Immature natural killer cell (primary cell): Measurements from ENCODE around the gene TBC1D14. TPM values are rescaled to one million over a fixed set of nuclear protein-coding genes. Genes with fewer than 3 reads are reported as not detected.

Experiments
- DNase-seq, 3 donors: peaks; one replicate each; pipeline ENCODE4 v3.0.0; 2022; ENCODE audit warnings: mixed read lengths in 1 of 3
- H3K27ac Mint-ChIP-seq, 6 donors: one replicate each; pipeline ENCODE4 v1.8.0; 2020; ENCODE audit warnings: mixed read lengths in 6 of 6, mild to moderate bottlenecking in 5 of 6, inconsistent platforms in 4 of 6, moderate library complexity in 3 of 6
- H3K27me3 Mint-ChIP-seq, 3 donors: one replicate each; pipeline ENCODE4 v1.8.0; 2020 to 2021; ENCODE audit warnings: low read depth in 3 of 3, mild to moderate bottlenecking in 3 of 3, mixed read lengths in 3 of 3, moderate library complexity in 3 of 3, inconsistent platforms in 1 of 3
- H3K36me3 Mint-ChIP-seq, 3 donors: one replicate each; pipeline ENCODE4 v1.8.0; 2020; ENCODE audit warnings: mixed read lengths in 3 of 3, inconsistent platforms in 2 of 3, mild to moderate bottlenecking in 2 of 3
- H3K4me1 Mint-ChIP-seq, 2 donors: one replicate each; pipeline ENCODE4 v1.8.0; 2020; ENCODE audit warnings: inconsistent platforms in 2 of 2, mild to moderate bottlenecking in 2 of 2, mixed read lengths in 2 of 2, moderate library complexity in 1 of 2
- H3K4me3 Mint-ChIP-seq, 5 donors: one replicate each; pipeline ENCODE4 v1.8.0; 2020; ENCODE audit warnings: mild to moderate bottlenecking in 5 of 5, mixed read lengths in 5 of 5, inconsistent platforms in 3 of 5, moderate library complexity in 3 of 5
- H3K9me3 Mint-ChIP-seq, 6 donors: one replicate each; pipeline ENCODE4 v1.8.0; 2020; ENCODE audit warnings: mild to moderate bottlenecking in 6 of 6, mixed read lengths in 6 of 6, inconsistent platforms in 4 of 6, moderate library complexity in 3 of 6
- polyA plus RNA-seq, 3 donors: library from polyadenylated mRNA; unstranded; fragments of 300-500 nt; fragmentation: Illumina TruSeq; gene quantifications; one replicate each; pipeline ENCODE4 v1.2.3, GENCODE V29; 2021

The TBC1D14 gene
- polyA plus RNA-seq, 3 donors from 2014 or later: 25.6 to 39.8 (median 26.6) TPM

GRCh38 chr4:6991249-6991648, 81.6 kb downstream of the TBC1D14 start:
- peaks cover 0 to 5% (median 0%) of the 10 kb centered on the region in 3 donors for H3K36me3 Mint-ChIP-seq
- no peak overlapping the region for H3K27ac Mint-ChIP-seq
- peaks cover 41 to 58% of the 10 kb centered on the region in 2 donors for H3K4me1 Mint-ChIP-seq
- H3K27me3 Mint-ChIP-seq: peaks cover 1 to 3% (median 2%) of the 10 kb centered on the region in 3 donors
- H3K4me3 Mint-ChIP-seq: no peak overlapping the region
- DNase-seq: no peak
- H3K9me3 Mint-ChIP-seq: no peaks in the 10 kb centered on the region

DNA sequence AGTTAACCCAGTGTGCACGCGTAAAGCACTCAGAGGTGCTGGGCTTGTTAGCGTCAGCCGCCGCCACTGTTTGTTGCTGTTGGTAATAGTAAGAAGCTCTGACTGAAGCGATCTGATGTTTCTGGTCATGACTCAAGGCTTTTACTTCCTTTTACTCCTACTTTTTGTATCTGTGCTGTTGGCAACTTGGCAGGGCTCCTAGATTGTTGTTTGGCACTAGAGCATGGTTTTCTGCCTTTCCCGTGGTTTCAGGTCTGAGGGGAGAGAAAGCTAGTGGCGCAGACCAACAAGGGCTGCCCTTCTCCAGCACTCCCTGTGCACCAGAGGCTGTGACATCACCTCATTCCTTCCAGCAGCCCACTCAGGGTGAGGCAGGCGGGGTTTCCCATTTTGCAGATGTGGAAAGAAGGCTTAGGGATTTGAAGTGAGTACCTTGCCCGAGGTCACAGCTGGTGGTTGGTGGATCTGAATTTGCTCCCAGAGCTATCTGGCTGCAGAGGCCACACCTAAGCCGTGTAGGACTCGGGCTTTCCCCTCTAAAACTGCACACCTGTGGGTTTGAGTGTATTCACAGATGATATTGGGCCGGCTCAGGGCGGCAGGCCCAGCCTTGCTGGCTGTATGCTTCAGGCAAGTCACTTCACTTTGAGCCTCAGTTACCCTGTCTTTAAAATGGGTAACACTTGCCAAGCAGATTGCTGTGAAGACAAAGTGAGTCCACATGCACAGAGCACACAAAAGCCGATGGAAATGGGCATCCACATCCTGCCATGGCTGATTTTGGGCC, 82.3 kb downstream of the TBC1D14 start:
- no peak for DNase-seq
- H3K27me3 Mint-ChIP-seq: peaks cover 1 to 3% (median 2%) of the 10 kb centered on the region in 3 donors
- no peak overlapping the region for H3K27ac Mint-ChIP-seq
- H3K36me3 Mint-ChIP-seq: peaks cover 0 to 5% (median 0%) of the 10 kb centered on the region in 3 donors
- no peaks in the 10 kb centered on the region for H3K9me3 Mint-ChIP-seq
- peaks cover 35 to 51% of the 10 kb centered on the region in 2 donors for H3K4me1 Mint-ChIP-seq
- no peak overlapping the region for H3K4me3 Mint-ChIP-seq

- H3K4me3 Mint-ChIP-seq: no peak overlapping the region
- peaks cover 29 to 43% of the 10 kb centered on the region in 2 donors for H3K4me1 Mint-ChIP-seq
- H3K36me3 Mint-ChIP-seq: peaks cover 0 to 5% (median 3%) of the 10 kb centered on the region in 3 donors
- no peaks in the 10 kb centered on the region for H3K27me3 Mint-ChIP-seq
- H3K27ac Mint-ChIP-seq: no peak overlapping the region
- DNase-seq: no peak
- H3K9me3 Mint-ChIP-seq: no peaks in the 10 kb centered on the region
Observed at GRCh38 chr4:6992728-6993677, 83.4 kb downstream of the TBC1D14 start.

DNA sequence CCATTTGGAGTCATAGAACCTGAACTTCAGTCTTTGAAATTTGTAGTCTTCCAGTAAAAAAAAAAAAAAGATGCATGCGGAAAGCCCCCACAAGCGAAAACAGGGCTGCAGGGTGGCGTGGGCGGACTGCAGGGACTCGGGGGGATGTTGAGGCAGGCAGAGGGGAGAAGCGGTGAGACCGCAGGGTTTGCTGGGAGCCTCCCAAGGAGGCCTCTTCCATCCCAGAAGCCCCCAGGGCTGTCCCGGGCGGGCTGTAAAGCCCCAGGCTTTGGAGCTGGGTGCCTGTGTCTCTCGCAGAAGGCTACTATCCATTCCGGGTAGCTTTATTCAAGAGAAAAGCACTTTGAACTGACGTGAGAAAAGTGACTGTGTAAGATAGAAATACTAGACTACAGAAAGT, 86.9 kb downstream of the TBC1D14 start:
- Mint-ChIP-seq H3K4me1 (peaks cover 7 to 13% of the 10 kb centered on the region in 2 donors), H3K27ac (no peak overlapping the region), H3K9me3 (no peaks in the 10 kb centered on the region), H3K4me3 (no peak overlapping the region), H3K36me3 (peaks cover 6 to 31% (median 12%) of the 10 kb centered on the region in 3 donors), H3K27me3 (peaks cover 0 to 3% (median 0%) of the 10 kb centered on the region in 3 donors)
- no peak for DNase-seq

DNA sequence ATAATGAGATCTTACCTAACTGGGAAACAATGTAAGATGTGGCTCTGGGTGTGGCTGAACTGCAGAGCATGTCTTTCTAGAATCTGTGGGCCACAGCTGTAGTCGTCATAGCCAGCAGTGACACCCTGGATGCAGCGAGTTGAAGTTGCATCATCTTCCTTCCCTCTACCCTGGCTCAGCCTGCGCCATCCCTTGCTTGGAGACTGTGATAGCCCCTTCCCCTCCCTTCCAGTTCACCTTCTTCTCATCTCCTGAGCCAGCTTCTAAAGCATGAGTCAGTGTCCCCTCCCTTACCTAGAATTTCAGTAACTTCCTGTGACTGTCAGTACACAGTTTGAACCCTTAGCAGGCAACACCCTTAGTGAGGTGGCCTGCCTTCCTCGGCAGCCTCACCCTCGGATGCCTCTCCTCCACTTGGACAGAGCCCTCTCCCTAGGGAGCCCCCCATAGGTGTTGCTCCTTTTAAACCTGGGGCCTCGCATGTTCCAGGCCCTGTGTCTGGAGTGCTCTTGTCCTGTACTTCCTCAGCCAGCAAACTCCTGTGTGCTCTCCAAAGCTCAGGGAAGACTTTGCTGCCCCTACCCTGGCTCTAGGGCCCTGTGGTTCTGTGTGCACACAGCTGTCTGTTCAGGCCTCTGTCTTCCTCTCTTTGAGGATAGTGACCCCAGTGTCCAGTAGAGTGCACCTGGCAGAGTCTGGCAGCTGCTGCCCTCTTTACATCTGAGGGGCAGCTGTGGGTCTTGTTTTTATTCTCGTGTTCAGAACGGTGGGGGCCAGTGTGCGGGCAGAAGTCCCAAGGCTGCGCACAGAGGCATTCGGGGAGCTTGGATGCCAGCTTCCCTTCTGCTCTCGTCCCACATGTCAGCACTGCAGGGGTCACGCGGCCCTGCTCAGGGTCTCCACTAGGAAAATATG, 89.8 kb downstream of the TBC1D14 start:
- peaks cover 0 to 8% (median 2%) of the 10 kb centered on the region in 3 donors for H3K27me3 Mint-ChIP-seq
- DNase-seq: no peak
- H3K4me1 Mint-ChIP-seq: peaks cover 0 to 1% of the 10 kb centered on the region in 2 donors
- no peaks in the 10 kb centered on the region for H3K9me3 Mint-ChIP-seq
- H3K4me3 Mint-ChIP-seq: no peak overlapping the region
- H3K27ac Mint-ChIP-seq: peak overlapping the region in 1 of 6 donors; percentile 32
- H3K36me3 Mint-ChIP-seq: peaks cover 14 to 50% (median 25%) of the 10 kb centered on the region in 3 donors

DNA sequence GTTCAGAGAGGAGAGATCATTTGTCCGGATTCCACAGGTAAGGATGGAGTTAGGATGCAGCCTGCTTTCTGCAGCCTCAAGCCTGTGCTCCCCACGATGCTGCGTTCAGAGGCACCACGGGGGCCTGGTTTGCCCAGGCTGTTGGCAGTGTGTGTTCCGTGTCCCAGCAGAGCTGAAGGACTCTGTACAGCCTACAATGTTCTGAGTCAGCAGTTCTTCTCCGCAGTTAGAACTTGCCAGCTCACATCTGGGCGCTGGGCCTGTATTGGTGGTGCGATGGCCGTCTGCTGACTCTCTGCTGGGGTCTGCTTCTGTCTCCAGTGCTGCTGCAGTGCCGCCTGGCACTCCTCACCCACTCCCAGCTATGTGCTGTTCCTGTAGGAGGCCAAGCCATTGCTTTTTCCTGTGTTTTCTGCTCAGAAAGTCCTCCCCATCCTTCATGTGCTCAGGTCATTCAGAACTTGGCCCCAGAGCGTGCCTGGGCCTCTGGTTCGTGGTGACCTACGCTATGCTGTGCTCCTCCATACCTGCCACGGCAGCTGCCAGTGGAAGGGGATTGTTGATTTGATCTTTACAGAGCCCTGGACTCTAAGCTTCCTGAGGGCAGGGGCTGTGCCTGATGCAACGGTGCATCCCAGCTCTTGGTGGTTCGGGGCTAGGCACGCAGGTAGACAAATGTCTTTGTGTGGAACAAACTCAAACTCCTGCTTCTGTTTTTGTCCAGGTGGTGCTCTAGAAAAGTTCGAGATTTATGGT, 91.0 kb downstream of the TBC1D14 start:
- H3K36me3 Mint-ChIP-seq: peaks cover 18 to 49% (median 28%) of the 10 kb centered on the region in 3 donors
- H3K27me3 Mint-ChIP-seq: peaks cover 0 to 8% (median 2%) of the 10 kb centered on the region in 3 donors
- DNase-seq: no peak
- H3K4me3 Mint-ChIP-seq: no peak overlapping the region
- peaks cover 0 to 3% of the 10 kb centered on the region in 2 donors for H3K4me1 Mint-ChIP-seq
- H3K27ac Mint-ChIP-seq: no peak overlapping the region
- no peaks in the 10 kb centered on the region for H3K9me3 Mint-ChIP-seq

- peaks cover 0 to 3% of the 10 kb centered on the region in 2 donors for H3K4me1 Mint-ChIP-seq
- no peak overlapping the region for H3K27ac Mint-ChIP-seq
- H3K27me3 Mint-ChIP-seq: peaks cover 0 to 8% (median 2%) of the 10 kb centered on the region in 3 donors
- DNase-seq: no peak
- H3K36me3 Mint-ChIP-seq: peaks cover 18 to 53% (median 28%) of the 10 kb centered on the region in 3 donors
- no peaks in the 10 kb centered on the region for H3K9me3 Mint-ChIP-seq
- no peak overlapping the region for H3K4me3 Mint-ChIP-seq
Observed at GRCh38 chr4:7001271-7001670, 91.6 kb downstream of the TBC1D14 start.

DNA sequence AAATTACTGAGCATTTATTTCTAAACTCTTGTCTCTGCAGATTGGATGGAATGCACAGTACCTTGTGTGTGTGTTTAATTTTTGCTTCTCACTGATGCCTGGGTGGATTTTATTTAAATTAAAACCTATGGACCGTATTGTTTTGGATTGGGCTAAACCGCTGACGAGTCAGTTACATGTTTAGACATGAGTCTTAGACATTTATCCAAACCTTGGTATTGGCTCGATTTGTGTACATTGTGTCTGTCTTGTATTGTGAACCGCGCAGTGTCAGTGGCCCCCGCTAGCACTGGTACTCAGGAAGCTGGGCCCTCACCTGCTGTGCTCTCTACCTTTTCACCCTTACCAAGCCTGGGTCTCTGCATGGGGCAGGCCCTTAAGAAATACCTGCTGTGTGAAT, 92.7 kb downstream of the TBC1D14 start:
- Mint-ChIP-seq H3K9me3 (no peaks in the 10 kb centered on the region), H3K27ac (no peak overlapping the region), H3K27me3 (peaks cover 0 to 8% (median 2%) of the 10 kb centered on the region in 3 donors), H3K36me3 (peaks cover 18 to 57% (median 28%) of the 10 kb centered on the region in 3 donors), H3K4me3 (no peak overlapping the region), H3K4me1 (peaks cover 0 to 3% of the 10 kb centered on the region in 2 donors)
- no peak for DNase-seq

DNA sequence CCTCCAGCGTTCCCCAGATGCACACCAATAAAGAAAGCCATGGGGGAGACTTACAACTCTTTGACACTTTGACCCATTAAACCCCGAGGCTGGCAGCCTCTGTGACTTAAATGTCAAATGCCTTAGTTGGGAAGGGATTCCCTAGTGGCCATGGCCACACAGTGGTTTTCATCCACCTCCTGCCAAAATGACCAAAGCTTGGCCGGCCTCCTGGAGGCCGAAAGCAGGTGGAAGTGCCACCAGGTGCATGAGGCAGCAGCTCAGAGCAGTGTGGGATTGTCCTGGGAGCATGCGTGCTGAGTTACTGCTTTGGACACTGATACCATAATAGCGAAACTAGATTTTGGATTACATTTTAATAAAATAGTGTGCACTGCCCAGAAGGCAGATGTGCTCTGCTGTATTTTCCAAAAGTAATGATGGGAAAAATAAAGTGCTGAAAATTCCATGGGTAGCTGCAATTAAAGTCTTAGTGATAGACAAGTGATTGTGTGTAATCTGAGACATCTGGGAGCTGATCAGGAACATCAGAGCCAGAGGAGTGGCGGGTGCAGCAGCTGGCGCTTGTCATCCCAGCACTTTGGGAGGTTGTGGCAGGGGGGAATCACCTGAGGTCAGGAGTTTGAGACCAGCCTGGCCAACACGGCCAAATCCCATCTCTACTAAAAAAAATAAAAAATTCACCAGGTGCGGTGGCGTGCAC, 93.7 kb downstream of the TBC1D14 start:
- H3K27ac Mint-ChIP-seq: no peak overlapping the region
- H3K27me3 Mint-ChIP-seq: peaks cover 0 to 8% (median 2%) of the 10 kb centered on the region in 3 donors
- peaks cover 0 to 1% of the 10 kb centered on the region in 2 donors for H3K4me1 Mint-ChIP-seq

DNA sequence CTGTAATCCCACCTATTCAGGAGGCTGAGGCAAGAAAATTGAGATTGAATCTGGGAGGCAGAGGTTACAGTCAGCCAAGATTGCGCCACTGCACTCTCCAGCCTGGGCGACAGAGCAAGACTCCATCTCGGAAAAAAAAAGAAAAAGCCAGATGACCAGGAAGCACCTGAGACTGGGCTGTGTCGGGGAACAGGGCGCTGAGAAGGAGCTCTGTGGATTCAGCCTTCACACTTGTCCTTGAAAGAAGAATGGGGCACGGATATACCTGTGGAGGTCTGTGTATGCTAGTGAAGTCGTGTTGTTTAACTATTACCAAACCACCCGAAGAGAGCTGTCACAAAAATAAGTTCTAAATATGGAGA, 94.2 kb downstream of the TBC1D14 start:
- Mint-ChIP-seq H3K27ac (no peak overlapping the region), H3K9me3 (no peaks in the 10 kb centered on the region), H3K4me1 (peaks cover 0 to 1% of the 10 kb centered on the region in 2 donors), H3K36me3 (peaks cover 18 to 60% (median 29%) of the 10 kb centered on the region in 3 donors), H3K4me3 (no peak overlapping the region), H3K27me3 (peaks cover 0 to 7% (median 2%) of the 10 kb centered on the region in 3 donors)
- DNase-seq: no peak

More for the DNA sequence above, 93.7 kb downstream of the TBC1D14 start:
- Mint-ChIP-seq H3K4me3 (no peak overlapping the region), H3K36me3 (peaks cover 18 to 61% (median 28%) of the 10 kb centered on the region in 3 donors), H3K9me3 (no peaks in the 10 kb centered on the region)
- DNase-seq: no peak

DNA sequence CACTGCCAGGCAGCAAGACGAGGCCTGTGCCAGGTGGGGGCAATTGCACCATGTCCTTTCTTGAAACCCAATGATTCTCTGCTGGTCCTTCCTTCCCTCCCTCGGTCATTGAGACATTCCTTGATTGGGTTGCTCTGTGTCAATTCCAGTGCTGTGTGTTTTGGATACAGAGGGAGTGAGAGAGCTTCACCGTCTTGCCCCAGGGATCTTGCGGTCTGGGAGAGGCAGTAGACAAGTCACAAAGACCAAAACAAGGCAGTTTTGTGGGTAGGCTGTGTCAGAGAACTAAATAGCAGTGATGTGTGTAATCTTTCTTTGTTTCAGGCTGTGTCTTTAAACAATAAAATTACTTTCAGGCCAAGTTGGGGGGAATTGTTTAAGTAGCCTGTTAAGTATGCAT, 94.7 kb downstream of the TBC1D14 start:
- H3K27me3 Mint-ChIP-seq: peaks cover 0 to 7% (median 2%) of the 10 kb centered on the region in 3 donors
- peaks cover 0 to 1% of the 10 kb centered on the region in 2 donors for H3K4me1 Mint-ChIP-seq
- no peak overlapping the region for H3K4me3 Mint-ChIP-seq
- peak overlapping the region in 1 of 6 donors; percentile 49 for H3K27ac Mint-ChIP-seq
- DNase-seq: no peak
- H3K9me3 Mint-ChIP-seq: no peaks in the 10 kb centered on the region
- peaks cover 15 to 55% (median 34%) of the 10 kb centered on the region in 3 donors for H3K36me3 Mint-ChIP-seq

- peaks cover 0 to 1% of the 10 kb centered on the region in 2 donors for H3K4me1 Mint-ChIP-seq
- no peak overlapping the region for H3K4me3 Mint-ChIP-seq
- no peak overlapping the region for H3K27ac Mint-ChIP-seq
- DNase-seq: no peak
- H3K36me3 Mint-ChIP-seq: peaks cover 19 to 53% (median 40%) of the 10 kb centered on the region in 3 donors
- H3K27me3 Mint-ChIP-seq: peaks cover 0 to 6% (median 2%) of the 10 kb centered on the region in 3 donors
- H3K9me3 Mint-ChIP-seq: no peaks in the 10 kb centered on the region
Observed at GRCh38 chr4:7005571-7005970, 95.9 kb downstream of the TBC1D14 start.
